Esophagus squamous epithelium (tissue), 4 donors: Measurements from ENCODE around the gene PREX1.

Source experiments
- POLR2A ChIP-seq, 4 donors: fragments of 450-650 bp; IDR thresholded peaks; one replicate each; pipeline ENCODE4 v1.6.1; 2017; ENCODE audit warnings: antibody characterized with exemption in 4 of 4, mild to moderate bottlenecking in 4 of 4, moderate library complexity in 3 of 4
- TF ChIP-seq, protein P1 (sequence below), 6 experiments: fragments of 450-650 bp in 4 of 6; fragments of 200-600 bp in 2 of 6; sonication (generic) in 2 of 6; IDR thresholded peaks; one replicate each; pipeline ENCODE4 v1.5.1; 2016 to 2019; ENCODE audit warnings: antibody characterized with exemption in 6 of 6, mild to moderate bottlenecking in 4 of 6, moderate library complexity in 4 of 6

- TF ChIP-seq, protein P1, sequence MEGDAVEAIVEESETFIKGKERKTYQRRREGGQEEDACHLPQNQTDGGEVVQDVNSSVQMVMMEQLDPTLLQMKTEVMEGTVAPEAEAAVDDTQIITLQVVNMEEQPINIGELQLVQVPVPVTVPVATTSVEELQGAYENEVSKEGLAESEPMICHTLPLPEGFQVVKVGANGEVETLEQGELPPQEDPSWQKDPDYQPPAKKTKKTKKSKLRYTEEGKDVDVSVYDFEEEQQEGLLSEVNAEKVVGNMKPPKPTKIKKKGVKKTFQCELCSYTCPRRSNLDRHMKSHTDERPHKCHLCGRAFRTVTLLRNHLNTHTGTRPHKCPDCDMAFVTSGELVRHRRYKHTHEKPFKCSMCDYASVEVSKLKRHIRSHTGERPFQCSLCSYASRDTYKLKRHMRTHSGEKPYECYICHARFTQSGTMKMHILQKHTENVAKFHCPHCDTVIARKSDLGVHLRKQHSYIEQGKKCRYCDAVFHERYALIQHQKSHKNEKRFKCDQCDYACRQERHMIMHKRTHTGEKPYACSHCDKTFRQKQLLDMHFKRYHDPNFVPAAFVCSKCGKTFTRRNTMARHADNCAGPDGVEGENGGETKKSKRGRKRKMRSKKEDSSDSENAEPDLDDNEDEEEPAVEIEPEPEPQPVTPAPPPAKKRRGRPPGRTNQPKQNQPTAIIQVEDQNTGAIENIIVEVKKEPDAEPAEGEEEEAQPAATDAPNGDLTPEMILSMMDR (IDR thresholded peaks at IDR 0.05): no peak
- no peak for TF ChIP-seq POLR2A (IDR thresholded peaks at IDR 0.05)
Observed at GRCh38 chr20:48823476-48823875, 4.3 kb downstream of the PREX1 start.
